ENCODE results near the gene C9orf78.

The C9orf78 gene

DNA sequence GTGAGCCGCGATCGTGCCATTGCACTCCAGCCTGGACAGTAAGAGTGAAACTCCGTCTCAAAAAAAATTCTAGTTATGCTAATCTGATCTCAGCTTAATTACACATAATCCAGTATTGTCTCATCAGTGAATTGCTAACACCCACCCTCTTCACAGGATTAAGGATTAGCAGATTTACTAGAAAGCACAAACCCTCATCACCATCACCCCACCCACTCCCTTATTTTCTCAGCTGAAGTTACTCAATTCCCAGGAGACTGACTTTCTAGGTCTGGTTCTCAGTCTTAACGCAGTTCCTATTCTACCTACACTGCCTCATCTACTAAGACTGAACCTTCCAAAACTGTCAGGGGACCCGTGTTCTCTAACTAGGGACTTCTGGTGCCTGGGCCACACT, 23.1 kb downstream of the C9orf78 start:
- no peak overlapping the region for H3K4me3 ChIP-seq (ENCODE audit: low read depth, low read length)

DNA sequence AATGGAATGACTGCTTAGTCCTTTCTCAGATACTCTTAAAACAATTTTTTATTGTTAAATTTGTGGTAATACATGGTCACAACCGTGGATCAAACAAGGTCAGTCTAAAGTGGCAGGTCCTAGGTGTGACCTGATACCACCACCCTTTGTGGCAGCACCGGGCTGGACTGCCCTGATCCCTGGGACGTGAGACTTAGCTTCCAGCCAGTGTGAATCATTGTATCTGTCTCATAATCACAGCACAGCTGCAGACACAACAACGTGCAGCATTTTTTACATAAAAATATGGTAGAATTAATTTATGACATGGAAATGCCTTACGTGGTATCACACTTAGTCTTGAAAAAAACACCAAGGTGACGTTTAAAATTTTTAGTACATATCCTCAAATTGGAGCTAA, 24.3 kb downstream of the C9orf78 start:
- TF ChIP-seq, protein P1, sequence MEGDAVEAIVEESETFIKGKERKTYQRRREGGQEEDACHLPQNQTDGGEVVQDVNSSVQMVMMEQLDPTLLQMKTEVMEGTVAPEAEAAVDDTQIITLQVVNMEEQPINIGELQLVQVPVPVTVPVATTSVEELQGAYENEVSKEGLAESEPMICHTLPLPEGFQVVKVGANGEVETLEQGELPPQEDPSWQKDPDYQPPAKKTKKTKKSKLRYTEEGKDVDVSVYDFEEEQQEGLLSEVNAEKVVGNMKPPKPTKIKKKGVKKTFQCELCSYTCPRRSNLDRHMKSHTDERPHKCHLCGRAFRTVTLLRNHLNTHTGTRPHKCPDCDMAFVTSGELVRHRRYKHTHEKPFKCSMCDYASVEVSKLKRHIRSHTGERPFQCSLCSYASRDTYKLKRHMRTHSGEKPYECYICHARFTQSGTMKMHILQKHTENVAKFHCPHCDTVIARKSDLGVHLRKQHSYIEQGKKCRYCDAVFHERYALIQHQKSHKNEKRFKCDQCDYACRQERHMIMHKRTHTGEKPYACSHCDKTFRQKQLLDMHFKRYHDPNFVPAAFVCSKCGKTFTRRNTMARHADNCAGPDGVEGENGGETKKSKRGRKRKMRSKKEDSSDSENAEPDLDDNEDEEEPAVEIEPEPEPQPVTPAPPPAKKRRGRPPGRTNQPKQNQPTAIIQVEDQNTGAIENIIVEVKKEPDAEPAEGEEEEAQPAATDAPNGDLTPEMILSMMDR (IDR thresholded peaks at IDR 0.05; ENCODE audit: control insufficient read depth, extremely low read depth, insufficient read depth): no peak
- no peak for DNase-seq (ENCODE audit: low read depth)
- H3K4me3 ChIP-seq (ENCODE audit: low read depth, low read length): no peak overlapping the region

More for the DNA sequence above, 23.1 kb downstream of the C9orf78 start:
- TF ChIP-seq, protein P1 (IDR thresholded peaks at IDR 0.05; ENCODE audit: control insufficient read depth, extremely low read depth, insufficient read depth): no peak
- no peak for DNase-seq (ENCODE audit: low read depth)

DNA sequence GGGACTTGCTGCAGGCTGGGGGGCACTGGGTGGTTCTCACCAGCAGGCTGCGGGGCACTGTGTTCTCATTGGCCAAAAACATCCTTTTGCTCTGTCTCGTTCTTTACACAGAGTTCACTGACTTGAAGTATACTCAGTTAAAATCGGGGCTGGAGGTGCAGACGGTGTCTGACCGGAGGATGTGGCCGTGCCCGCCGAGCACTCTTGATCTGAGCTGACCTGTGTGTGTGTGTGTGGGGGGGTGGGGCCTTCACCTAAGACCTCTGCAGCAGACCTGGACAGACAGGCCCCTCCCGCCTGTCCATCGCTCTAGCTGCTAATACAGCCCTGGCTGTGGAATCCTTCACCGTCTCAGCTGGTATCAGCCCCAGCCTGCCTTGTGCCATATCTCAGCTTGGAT, 25.0 kb downstream of the C9orf78 start:
- TF ChIP-seq, protein P1 (IDR thresholded peaks at IDR 0.05; ENCODE audit: control insufficient read depth, extremely low read depth, insufficient read depth): no peak
- no peak overlapping the region for H3K4me3 ChIP-seq (ENCODE audit: low read depth, low read length)
- no peak for DNase-seq (ENCODE audit: low read depth)

DNA sequence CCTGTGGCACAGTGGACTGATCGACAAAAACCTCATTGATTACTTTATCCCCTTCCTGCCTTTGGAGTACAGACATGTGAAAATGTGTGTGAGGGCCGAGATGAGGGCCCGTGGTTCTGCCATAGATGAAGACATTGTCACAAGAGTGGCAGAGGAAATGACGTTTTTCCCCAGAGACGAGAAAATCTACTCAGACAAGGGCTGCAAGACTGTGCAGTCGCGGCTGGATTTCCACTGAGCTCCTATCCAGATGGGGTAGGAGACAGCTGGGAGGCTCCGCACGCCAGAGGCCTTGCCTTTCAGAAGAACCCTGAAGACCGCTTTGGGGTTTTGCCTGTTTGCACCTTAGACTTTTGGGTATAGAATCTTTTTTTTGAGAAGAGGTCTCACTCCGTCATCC, 25.7 kb downstream of the C9orf78 start:
- no peak for DNase-seq (ENCODE audit: low read depth)
- TF ChIP-seq, protein P1 (IDR thresholded peaks at IDR 0.05; ENCODE audit: control insufficient read depth, extremely low read depth, insufficient read depth): no peak

DNA sequence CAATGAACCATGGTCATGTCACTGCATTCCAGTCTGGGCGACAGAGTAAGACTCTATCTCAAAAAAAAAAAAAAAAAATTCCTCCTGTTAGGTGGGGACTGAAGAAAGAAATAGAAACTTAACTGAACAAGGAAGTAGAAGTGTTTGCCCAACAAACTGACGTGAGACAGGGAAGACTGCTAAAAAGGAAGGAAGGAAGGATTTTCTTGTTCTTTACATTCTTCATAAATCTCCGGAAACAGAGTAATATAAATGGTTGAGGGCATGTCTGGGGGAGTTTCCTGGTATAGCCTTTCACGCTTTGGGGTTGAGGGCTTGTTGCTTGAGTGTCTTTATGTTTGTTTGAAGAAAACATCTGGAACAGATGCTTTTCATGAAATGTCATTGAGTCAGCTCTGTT, 29.0 kb downstream of the C9orf78 start:
- no peak overlapping the region for H3K4me3 ChIP-seq (ENCODE audit: low read depth, low read length)
- TF ChIP-seq, protein P1 (IDR thresholded peaks at IDR 0.05; ENCODE audit: control insufficient read depth, extremely low read depth, insufficient read depth): no peak
- no peak for DNase-seq (ENCODE audit: low read depth)

More for the DNA sequence above, 25.7 kb downstream of the C9orf78 start:
- no peak overlapping the region for H3K4me3 ChIP-seq (ENCODE audit: low read depth, low read length)

DNA sequence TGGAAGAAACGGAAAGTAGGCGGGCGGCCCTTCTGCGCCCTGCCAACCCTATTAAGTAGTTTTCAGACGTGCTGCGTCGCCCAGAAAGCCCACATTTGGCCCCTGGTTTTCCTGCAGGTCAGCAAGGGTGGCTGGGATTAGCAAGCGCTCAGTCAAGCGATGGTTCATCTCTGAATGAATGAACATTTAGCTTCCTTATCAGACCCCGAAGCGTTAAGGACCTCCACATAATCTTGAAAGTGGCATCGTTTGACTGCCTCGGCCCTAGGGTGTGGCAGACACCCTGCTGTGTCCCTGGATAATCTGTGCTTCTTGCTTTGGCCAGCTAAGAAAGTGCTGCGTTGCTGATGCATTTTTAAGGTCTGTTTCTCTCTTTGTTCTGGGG, 31.4 kb downstream of the C9orf78 start:
- H3K4me3 ChIP-seq (ENCODE audit: low read depth, low read length): peak overlapping the region; percentile 66
- no peak for DNase-seq (ENCODE audit: low read depth)
- TF ChIP-seq, protein P1 (IDR thresholded peaks at IDR 0.05; ENCODE audit: control insufficient read depth, extremely low read depth, insufficient read depth): no peak
